Esophagus muscularis mucosa (tissue), 4 donors: ENCODE measurements around the gene FER. TPM values are rescaled to one million over a fixed set of nuclear protein-coding genes. Genes with fewer than 3 reads are reported as not detected.
A peak's percentile ranks its signal among the peaks of the same experiment; 100 is the strongest.

Experiments used
- DNase-seq: peaks from one replicate; pipeline ENCODE4 v3.0.0-alpha.2; 2017; ENCODE audit errors: extremely low spot score
- H3K27ac ChIP-seq, 4 donors: fragments of 200-600 bp; sonication (generic); replicated peaks in 1 of 4; 1 replicate in 3 of 4; 2 replicates in 1 of 4; pipeline ENCODE4 v1.5.1; 2016 to 2019; ENCODE audit warnings: mild to moderate bottlenecking in 1 of 4
- H3K27me3 ChIP-seq, 4 donors: fragments of 200-600 bp; sonication (generic); one replicate each; pipeline versions ENCODE4 v1.5.1 to v1.6.0; 2016 to 2019
- H3K36me3 ChIP-seq, 4 donors: fragments of 200-600 bp; sonication (generic); one replicate each; pipeline ENCODE4 v1.5.1; 2016 to 2019
- H3K4me1 ChIP-seq, 4 donors: fragments of 200-600 bp; sonication (generic); one replicate each; pipeline ENCODE4 v1.5.1; 2016 to 2019
- H3K4me3 ChIP-seq, 4 donors: fragments of 200-600 bp; sonication (generic); 1 replicate in 2 of 4; 2 replicates in 2 of 4; pipeline ENCODE4 v1.5.1; 2016 to 2019; ENCODE audit warnings: mild to moderate bottlenecking in 4 of 4, moderate library complexity in 1 of 4
- H3K9me3 ChIP-seq, 4 donors: fragments of 200-600 bp; sonication (generic); 1 replicate in 3 of 4; 2 replicates in 1 of 4; pipeline ENCODE4 v1.5.1; 2016 to 2019
- CTCF ChIP-seq, 3 experiments: fragments of 200-600 bp in 2 of 3; fragments of 450-650 bp in 1 of 3; sonication (generic) in 2 of 3; IDR thresholded peaks; one replicate each; pipeline ENCODE4 v1.5.1; 2017 to 2019; ENCODE audit warnings: antibody characterized with exemption in 3 of 3, mild to moderate bottlenecking in 2 of 3, moderate library complexity in 1 of 3
- EP300 ChIP-seq: sonication (generic); formaldehyde crosslinking; IDR thresholded peaks from one replicate; pipeline ENCODE4 v1.6.1; 2017; ENCODE audit warnings: antibody characterized with exemption
- POLR2A ChIP-seq: fragments of 450-650 bp; IDR thresholded peaks from one replicate; pipeline ENCODE4 v1.6.1; 2017; ENCODE audit warnings: antibody characterized with exemption, moderate library complexity, mild to moderate bottlenecking, low read depth
- POLR2AphosphoS5 ChIP-seq, 2 donors: sonication (generic); formaldehyde crosslinking; IDR thresholded peaks; one replicate each; pipeline ENCODE4 v1.6.1; 2017; ENCODE audit warnings: antibody characterized with exemption in 2 of 2
- WGBS: methylation state at CpG from one replicate; pipeline ENCODE4 v1.1.5; 2018; 5-methylcytosine and 5-hydroxymethylcytosine counted together
- intact Hi-C: fragments of 100-400 bp; cut with DNase I; formaldehyde crosslinking; loops from one replicate; pipeline ENCODE4 v1.15.1; 2023
- total RNA-seq, 4 donors: library from RNA; depleted of rRNA; stranded (reverse); fragments of >200 nt; gene quantifications; one replicate each; pipeline versions ENCODE4 v1.1.0 to v1.2.1, GENCODE V29; 2016

The FER gene
- total RNA-seq, 4 donors from 2014 or later, result 17.6 to 32.8 (median 25.4) TPM

DNA sequence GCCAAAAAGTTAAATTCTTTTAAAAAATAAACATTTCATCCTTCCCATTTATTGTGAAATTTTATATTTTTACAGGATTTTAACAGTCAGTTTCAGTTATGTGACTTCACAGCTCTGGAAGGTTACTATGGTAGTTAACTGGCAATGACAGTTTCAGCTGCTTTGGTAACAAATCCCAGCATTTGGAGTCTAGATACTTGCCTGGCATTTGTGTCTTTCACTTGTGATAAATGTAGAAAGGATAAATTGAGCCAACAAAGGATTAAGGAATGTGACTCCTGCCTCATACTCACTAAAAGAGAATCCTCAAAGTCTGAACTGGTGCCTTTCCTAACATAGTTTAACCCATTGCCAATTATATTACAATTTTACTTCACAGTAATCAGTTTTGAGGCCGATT is 315.5 kb downstream of the FER start:
- no peaks in the 10 kb centered on the region for H3K27me3 ChIP-seq
- no peaks in the 10 kb centered on the region for H3K36me3 ChIP-seq
- peaks cover 0 to 35% (median 23%) of the 10 kb centered on the region in 4 donors for H3K4me1 ChIP-seq
- no peak for DNase-seq
- no peak overlapping the region for H3K4me3 ChIP-seq
- intact Hi-C loops, result no loop called here
- TF ChIP-seq CTCF (IDR thresholded peaks at IDR 0.05), result no peak
- TF ChIP-seq EP300, result no peak
- no peak for TF ChIP-seq POLR2A
- TF ChIP-seq POLR2AphosphoS5 (IDR thresholded peaks at IDR 0.05), result no peak
- H3K9me3 ChIP-seq, result no peaks in the 10 kb centered on the region
- H3K27ac ChIP-seq, result peak overlapping the region in 3 of 4 donors; percentile 16 to 68 (median 44)
- 48% methylated on average over 1 of the region's 1 CpG for WGBS

- H3K36me3 ChIP-seq, result no peaks in the 10 kb centered on the region
- no peaks in the 10 kb centered on the region for H3K4me1 ChIP-seq
- H3K4me3 ChIP-seq, result no peak overlapping the region
- no peaks in the 10 kb centered on the region for H3K9me3 ChIP-seq
- no peak for DNase-seq
- H3K27me3 ChIP-seq, result no peaks in the 10 kb centered on the region
- H3K27ac ChIP-seq, result no peak overlapping the region
- 98% methylated on average over 2 of the region's 2 CpGs for WGBS
- intact Hi-C loops, result no loop called here
- TF ChIP-seq CTCF (IDR thresholded peaks at IDR 0.05) (no peak), POLR2A (no peak), EP300 (no peak), POLR2AphosphoS5 (IDR thresholded peaks at IDR 0.05) (no peak)
Observed at GRCh38 chr5:109076741-109077140, 329.0 kb downstream of the FER start.

DNA sequence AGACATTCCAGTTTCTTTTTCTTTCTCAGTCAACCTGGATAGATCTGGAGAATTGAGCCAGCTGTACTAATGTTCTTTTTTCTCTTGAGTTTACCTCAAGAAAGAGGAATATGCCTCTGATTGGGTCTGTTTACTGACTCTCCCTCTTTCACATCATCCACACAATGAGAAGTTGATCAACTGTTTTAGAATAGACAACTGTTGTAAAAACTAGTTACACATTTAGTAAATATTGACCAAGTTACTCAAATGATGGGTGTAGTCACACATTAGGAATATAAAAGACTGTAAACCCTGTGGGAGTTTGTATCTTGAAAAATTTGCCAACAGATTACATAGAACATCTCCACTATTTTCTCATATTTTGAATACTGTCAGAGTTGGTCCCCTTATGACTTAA is 330.8 kb downstream of the FER start:
- H3K27ac ChIP-seq, result no peak overlapping the region
- TF ChIP-seq EP300 (no peak), CTCF (IDR thresholded peaks at IDR 0.05) (no peak), POLR2AphosphoS5 (IDR thresholded peaks at IDR 0.05) (no peak), POLR2A (no peak)
- DNase-seq, result no peak
- no peaks in the 10 kb centered on the region for H3K9me3 ChIP-seq
- H3K27me3 ChIP-seq, result no peaks in the 10 kb centered on the region
- intact Hi-C loops, result no loop called here
- H3K4me1 ChIP-seq, result no peaks in the 10 kb centered on the region
- no peaks in the 10 kb centered on the region for H3K36me3 ChIP-seq
- H3K4me3 ChIP-seq, result no peak overlapping the region

DNA sequence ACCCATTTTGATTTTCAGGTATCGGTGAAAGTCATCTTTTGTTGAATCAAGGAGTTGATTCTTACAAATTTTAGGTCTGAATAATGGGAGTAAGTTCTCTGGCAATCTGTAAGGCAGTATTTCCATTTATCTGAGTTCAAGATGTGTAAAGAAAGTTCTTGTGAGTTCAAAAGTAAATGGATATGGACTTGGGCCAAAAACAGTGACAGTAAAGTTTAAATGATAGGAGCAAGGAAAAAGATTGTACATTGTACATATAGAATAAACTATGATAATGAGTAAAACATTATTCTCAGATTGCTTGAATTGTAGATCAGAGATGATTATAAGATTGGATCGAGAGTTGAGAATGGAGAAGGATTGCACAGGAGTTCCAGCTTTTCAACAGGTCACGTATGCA is 332.8 kb downstream of the FER start:
- no peak overlapping the region for H3K27ac ChIP-seq
- H3K4me1 ChIP-seq, result no peaks in the 10 kb centered on the region
- intact Hi-C loops, result no loop called here
- H3K36me3 ChIP-seq, result no peaks in the 10 kb centered on the region
- no peak overlapping the region for H3K4me3 ChIP-seq
- no peak for DNase-seq
- TF ChIP-seq EP300, result no peak
- no peak for TF ChIP-seq CTCF (IDR thresholded peaks at IDR 0.05)
- no peak for TF ChIP-seq POLR2A
- WGBS, result 95% methylated on average over 3 of the region's 3 CpGs
- H3K9me3 ChIP-seq, result no peaks in the 10 kb centered on the region
- no peaks in the 10 kb centered on the region for H3K27me3 ChIP-seq

DNA sequence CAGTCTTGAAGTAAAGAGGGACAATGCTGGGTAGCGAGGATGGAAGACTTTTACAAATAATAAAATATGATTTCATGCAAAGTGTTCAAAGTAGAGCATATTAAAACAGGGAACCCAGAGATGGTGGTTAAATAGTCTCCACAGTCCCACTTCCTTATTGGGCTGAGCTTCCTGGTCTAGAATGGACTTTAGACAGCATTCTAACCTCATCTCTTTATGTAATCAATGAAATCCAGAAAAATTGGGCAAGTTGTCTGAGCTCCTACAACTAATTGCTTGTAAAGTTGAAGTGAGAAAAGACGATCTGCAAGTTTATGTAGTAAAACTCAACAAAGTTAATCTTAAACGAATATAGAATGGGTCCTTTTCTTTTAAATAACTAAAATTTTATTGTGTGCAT is 333.2 kb downstream of the FER start:
- Histone ChIP-seq H3K9me3 (no peaks in the 10 kb centered on the region), H3K36me3 (no peaks in the 10 kb centered on the region), H3K27ac (no peak overlapping the region), H3K4me3 (no peak overlapping the region), H3K27me3 (no peaks in the 10 kb centered on the region), H3K4me1 (no peaks in the 10 kb centered on the region)
- intact Hi-C loops, result no loop called here
- 95% methylated on average over 3 of the region's 3 CpGs for WGBS
- no peak for DNase-seq
- TF ChIP-seq CTCF (IDR thresholded peaks at IDR 0.05), result no peak
